ENCODE results near the gene GIMAP4.

DNA sequence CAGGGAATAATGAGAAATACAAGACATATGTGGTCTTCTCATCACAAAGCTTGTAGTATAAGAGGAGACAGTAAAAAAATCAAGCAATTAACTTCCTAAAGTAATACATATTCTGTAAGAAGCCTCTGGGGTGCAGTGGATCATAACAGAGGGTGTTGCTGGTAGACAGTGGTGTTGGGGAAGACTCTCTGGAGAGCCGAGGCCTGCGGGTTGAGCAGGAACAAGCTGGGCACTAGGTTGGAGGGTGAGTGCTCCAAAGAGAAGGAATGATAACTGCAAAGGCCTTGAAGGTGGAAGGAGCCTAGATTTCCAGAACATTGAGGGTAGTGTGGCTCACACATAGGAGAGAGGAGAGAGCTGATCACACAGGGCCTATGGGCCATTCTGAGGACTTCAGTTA, 1.5 kb downstream of the GIMAP4 start:
- TF ChIP-seq TAF1 (IDR thresholded peaks at IDR 0.05; ENCODE audit: borderline replicate concordance, insufficient read depth, low read length) (no peak), POLR2AphosphoS5 (IDR thresholded peaks at IDR 0.05; ENCODE audit: low read depth, low read length) (no peak), SIN3A (IDR thresholded peaks at IDR 0.05; ENCODE audit: borderline replicate concordance, insufficient read depth, low read length) (no peak), FOXP2 (optimal IDR thresholded peaks at IDR 0.05; ENCODE audit: borderline replicate concordance, extremely low read depth, extremely low read length, insufficient read depth) (no peak)
- TF ChIP-seq, protein P1, sequence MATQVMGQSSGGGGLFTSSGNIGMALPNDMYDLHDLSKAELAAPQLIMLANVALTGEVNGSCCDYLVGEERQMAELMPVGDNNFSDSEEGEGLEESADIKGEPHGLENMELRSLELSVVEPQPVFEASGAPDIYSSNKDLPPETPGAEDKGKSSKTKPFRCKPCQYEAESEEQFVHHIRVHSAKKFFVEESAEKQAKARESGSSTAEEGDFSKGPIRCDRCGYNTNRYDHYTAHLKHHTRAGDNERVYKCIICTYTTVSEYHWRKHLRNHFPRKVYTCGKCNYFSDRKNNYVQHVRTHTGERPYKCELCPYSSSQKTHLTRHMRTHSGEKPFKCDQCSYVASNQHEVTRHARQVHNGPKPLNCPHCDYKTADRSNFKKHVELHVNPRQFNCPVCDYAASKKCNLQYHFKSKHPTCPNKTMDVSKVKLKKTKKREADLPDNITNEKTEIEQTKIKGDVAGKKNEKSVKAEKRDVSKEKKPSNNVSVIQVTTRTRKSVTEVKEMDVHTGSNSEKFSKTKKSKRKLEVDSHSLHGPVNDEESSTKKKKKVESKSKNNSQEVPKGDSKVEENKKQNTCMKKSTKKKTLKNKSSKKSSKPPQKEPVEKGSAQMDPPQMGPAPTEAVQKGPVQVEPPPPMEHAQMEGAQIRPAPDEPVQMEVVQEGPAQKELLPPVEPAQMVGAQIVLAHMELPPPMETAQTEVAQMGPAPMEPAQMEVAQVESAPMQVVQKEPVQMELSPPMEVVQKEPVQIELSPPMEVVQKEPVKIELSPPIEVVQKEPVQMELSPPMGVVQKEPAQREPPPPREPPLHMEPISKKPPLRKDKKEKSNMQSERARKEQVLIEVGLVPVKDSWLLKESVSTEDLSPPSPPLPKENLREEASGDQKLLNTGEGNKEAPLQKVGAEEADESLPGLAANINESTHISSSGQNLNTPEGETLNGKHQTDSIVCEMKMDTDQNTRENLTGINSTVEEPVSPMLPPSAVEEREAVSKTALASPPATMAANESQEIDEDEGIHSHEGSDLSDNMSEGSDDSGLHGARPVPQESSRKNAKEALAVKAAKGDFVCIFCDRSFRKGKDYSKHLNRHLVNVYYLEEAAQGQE (IDR thresholded peaks at IDR 0.05; ENCODE audit: insufficient read depth in 1 of 2, low read depth in 2 of 2, low read length in 2 of 2): no peak
